Naive B cell (primary cell): ENCODE data around the gene ZDHHC17. TPM values are rescaled to one million over a fixed set of nuclear protein-coding genes. Genes with fewer than 3 reads are reported as not detected.
A peak's percentile ranks its signal among the peaks of the same experiment; 100 is the strongest.
"Not testable (repeated sequence)": the region's sequence is repeated elsewhere in the genome, so short reads cannot be mapped to it uniquely, and the experiment has no call there.

Experiments used
- ATAC-seq, 2 donors: fragments of 150-1000 bp; cut with Tn5 transposase; 2 replicates each; pipeline ENCODE4 v1.10.0; 2021; ENCODE audit warnings: low read depth in 2 of 2, mild to moderate bottlenecking in 2 of 2, moderate library complexity in 2 of 2
- DNase-seq: peaks from one replicate; pipeline ENCODE4 v3.0.0; 2022
- H3K27ac Mint-ChIP-seq, 6 donors: one replicate each; pipeline ENCODE4 v1.8.0; 2020 to 2022; ENCODE audit warnings: mild to moderate bottlenecking in 6 of 6, mixed read lengths in 6 of 6, moderate library complexity in 5 of 6, inconsistent platforms in 2 of 6
- H3K27me3 Mint-ChIP-seq, 3 donors: one replicate each; pipeline ENCODE4 v1.8.0; 2021 to 2022; ENCODE audit warnings: mixed read lengths in 3 of 3, mild to moderate bottlenecking in 1 of 3
- H3K36me3 Mint-ChIP-seq, 2 donors: one replicate each; pipeline ENCODE4 v1.8.0; 2020 to 2022; ENCODE audit warnings: mixed read lengths in 2 of 2, inconsistent platforms in 1 of 2, mild to moderate bottlenecking in 1 of 2
- H3K4me1 Mint-ChIP-seq, 3 donors: one replicate each; pipeline ENCODE4 v1.8.0; 2020 to 2022; ENCODE audit warnings: mixed read lengths in 3 of 3, inconsistent platforms in 1 of 3, mild to moderate bottlenecking in 1 of 3, moderate library complexity in 1 of 3
- H3K4me3 Mint-ChIP-seq, 8 donors: one replicate each; pipeline ENCODE4 v1.8.0; 2020 to 2022; ENCODE audit warnings: mild to moderate bottlenecking in 8 of 8, mixed read lengths in 8 of 8, moderate library complexity in 8 of 8, inconsistent platforms in 2 of 8
- H3K9me3 Mint-ChIP-seq, 7 donors: one replicate each; pipeline ENCODE4 v1.8.0; 2020 to 2022; ENCODE audit warnings: mixed read lengths in 7 of 7, mild to moderate bottlenecking in 5 of 7, inconsistent platforms in 2 of 7, moderate library complexity in 1 of 7
- polyA plus RNA-seq, 6 donors: library from polyadenylated mRNA; unstranded; fragments of 300-500 nt; fragmentation: Illumina TruSeq; gene quantifications; one replicate each; pipeline ENCODE4 v1.2.3, GENCODE V29; 2021; ENCODE audit warnings: low read depth in 6 of 6

Gene ZDHHC17, protein sequence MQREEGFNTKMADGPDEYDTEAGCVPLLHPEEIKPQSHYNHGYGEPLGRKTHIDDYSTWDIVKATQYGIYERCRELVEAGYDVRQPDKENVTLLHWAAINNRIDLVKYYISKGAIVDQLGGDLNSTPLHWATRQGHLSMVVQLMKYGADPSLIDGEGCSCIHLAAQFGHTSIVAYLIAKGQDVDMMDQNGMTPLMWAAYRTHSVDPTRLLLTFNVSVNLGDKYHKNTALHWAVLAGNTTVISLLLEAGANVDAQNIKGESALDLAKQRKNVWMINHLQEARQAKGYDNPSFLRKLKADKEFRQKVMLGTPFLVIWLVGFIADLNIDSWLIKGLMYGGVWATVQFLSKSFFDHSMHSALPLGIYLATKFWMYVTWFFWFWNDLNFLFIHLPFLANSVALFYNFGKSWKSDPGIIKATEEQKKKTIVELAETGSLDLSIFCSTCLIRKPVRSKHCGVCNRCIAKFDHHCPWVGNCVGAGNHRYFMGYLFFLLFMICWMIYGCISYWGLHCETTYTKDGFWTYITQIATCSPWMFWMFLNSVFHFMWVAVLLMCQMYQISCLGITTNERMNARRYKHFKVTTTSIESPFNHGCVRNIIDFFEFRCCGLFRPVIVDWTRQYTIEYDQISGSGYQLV
- polyA plus RNA-seq = 10 to 100 TPM; 12.2 to 25.8 (median 16.0) TPM

DNA sequence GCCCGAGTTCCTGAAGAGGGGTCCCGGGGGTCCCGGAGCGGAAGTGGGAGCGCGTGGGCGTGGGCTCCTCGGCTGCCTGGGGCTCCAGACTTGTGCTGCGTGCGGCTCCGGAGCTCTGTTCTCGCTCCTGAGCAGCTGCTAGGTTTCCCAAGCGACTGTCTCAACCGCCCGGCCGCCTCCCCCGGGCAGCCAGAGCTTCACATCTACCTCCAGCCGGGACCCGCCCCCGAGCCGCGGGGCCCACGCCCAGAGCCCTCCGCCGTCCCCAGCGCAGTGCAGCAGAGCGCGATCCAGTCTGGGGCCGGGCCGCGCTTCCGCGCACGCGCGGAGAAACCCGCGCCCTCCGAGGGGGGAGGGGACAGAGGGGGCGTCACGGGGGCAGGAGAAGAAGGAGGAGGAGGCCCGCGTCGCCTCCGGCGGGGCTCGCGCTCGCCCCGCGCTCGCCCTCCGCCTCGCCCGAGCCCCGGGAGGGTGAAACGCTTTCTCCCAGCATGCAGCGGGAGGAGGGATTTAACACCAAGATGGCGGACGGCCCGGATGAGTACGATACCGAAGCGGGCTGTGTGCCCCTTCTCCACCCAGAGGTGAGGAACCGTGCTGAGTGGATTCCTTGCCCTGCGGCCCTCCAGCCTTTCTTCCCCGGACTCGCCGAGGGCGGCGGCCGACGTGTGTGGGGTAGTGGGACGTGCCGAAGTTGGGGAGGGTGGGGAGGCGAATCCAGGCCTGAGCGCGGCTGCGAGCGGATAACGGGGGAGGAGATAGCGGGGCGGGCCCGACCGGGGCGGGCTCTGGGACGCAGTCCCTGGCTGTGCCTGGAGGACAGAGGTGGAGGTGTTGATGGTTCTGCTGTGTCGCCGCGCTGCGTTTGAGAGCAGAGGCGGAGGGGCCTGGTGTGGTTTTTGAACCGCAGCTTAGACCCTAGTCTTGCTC is at the start of gene ZDHHC17:
TSS of gene ZDHHC17 (plus strand) at position 370 of the 930 bp plus-strand sequence. CDS start at position 492, 122 bp downstream.
- peak within 1 kb of the TSS; percentile 94 to 99 (median 98) for H3K4me3 Mint-ChIP-seq
- H3K36me3 Mint-ChIP-seq = no peaks in the 10 kb centered on the region
- peaks cover 24 to 48% (median 41%) of the 10 kb centered on the region in 3 donors for H3K4me1 Mint-ChIP-seq
- H3K9me3 Mint-ChIP-seq = no peaks in the 10 kb centered on the region
- H3K27ac Mint-ChIP-seq = peak within 1 kb of the TSS; percentile 96 to 99 (median 98)
- ATAC-seq (peak; percentile 82 to 85), DNase-seq (peak; percentile 95)
- peaks cover 0 to 5% (median 0%) of the 10 kb centered on the region in 3 donors for H3K27me3 Mint-ChIP-seq

DNA sequence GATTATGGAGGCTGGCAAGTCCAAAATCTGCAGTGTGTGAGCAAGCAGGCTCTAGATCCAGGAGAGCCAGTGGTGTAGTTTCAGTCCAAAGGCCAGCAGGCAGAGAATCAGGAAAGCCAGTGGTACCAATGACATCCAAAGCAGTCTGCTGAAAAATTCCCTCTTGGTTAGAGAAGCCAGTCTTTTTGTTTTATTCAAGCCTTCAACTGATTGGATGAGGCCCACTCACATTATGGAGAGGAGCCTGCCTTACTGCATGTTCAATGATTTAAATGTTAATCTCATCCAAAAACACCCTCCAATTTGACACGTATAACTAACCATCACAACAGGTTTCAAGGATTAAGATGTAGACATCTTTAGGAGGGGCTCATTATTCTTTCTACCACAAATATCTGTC is 49.5 kb upstream of the ZDHHC17 start:
- H3K9me3 Mint-ChIP-seq = peaks cover 0 to 2% (median 0%) of the 10 kb centered on the region in 7 donors
- ATAC-seq = no peak
- H3K27me3 Mint-ChIP-seq = peaks cover 0 to 8% (median 4%) of the 10 kb centered on the region in 3 donors
- H3K4me3 Mint-ChIP-seq = no peak overlapping the region
- DNase-seq = no peak
- H3K4me1 Mint-ChIP-seq = no peaks in the 10 kb centered on the region
- no peaks in the 10 kb centered on the region for H3K36me3 Mint-ChIP-seq
- H3K27ac Mint-ChIP-seq = no peak overlapping the region

DNA sequence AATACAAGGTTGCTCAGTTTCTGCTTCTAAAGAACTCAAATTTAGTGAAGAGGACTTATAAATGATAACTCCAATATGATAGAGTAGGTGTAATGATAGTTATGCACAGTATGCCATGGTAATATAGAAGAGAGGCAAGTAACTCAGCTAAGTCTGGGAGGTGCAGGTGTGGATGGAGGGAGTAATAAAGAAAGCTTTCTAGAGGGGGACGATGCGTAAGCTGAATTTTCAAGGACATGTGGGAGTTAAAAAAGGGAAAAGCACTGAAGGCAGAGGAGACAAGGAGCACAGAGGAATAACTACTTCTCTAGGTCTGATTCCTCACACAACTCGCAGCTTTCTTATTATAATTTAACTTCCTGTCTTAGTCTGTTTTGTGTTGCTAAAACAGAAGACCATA is 49.1 kb upstream of the ZDHHC17 start:
- Mint-ChIP-seq H3K4me3 (no peak overlapping the region), H3K36me3 (no peaks in the 10 kb centered on the region), H3K27me3 (peaks cover 0 to 9% (median 4%) of the 10 kb centered on the region in 3 donors), H3K27ac (no peak overlapping the region), H3K4me1 (no peaks in the 10 kb centered on the region), H3K9me3 (peaks cover 0 to 2% (median 0%) of the 10 kb centered on the region in 7 donors)
- DNase-seq (no peak), ATAC-seq (no peak)

DNA sequence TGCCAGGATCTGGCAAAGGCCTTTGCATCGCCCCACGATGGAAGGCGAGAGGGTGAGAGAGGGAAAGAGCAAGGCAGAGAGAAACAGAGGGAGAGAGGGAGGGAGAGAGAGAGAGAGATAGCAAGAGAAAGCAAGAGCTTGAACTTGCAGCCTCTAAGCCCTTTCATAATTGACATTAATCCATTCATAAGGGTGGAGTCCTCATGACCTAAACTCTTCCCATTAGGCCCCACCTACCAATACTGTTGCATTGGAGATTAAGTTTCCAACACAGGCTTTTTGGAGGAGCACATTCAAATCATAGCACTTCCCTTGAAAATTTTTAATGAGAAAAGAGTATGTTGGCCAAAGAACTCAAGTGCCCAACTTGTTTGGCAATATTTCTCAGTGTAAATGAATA is 48.6 kb upstream of the ZDHHC17 start:
- ATAC-seq (no peak), DNase-seq (no peak)
- no peak overlapping the region for H3K4me3 Mint-ChIP-seq
- H3K27me3 Mint-ChIP-seq = peaks cover 0 to 14% (median 4%) of the 10 kb centered on the region in 3 donors
- H3K36me3 Mint-ChIP-seq = no peaks in the 10 kb centered on the region
- H3K4me1 Mint-ChIP-seq = no peaks in the 10 kb centered on the region
- H3K9me3 Mint-ChIP-seq = peaks cover 0 to 2% (median 0%) of the 10 kb centered on the region in 7 donors
- H3K27ac Mint-ChIP-seq = no peak overlapping the region

DNA sequence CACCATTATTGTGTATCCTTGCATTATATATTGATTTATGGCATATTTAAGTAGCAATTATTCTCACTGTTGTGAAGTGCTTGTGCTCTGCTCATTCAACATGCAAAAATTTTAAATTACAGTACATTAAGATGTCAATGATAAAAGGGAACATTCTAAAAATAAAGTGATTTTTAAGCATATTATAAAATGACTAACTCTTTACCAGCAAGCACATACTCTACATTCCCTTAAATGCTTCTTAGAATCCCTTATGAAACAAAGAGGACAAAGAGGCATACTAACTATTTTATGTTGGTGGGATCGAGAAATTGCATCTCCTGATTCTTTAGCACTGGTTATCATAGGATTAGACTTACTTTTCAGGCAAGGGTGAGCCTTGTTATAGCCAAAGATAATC is 46.6 kb upstream of the ZDHHC17 start:
- DNase-seq (no peak), ATAC-seq (no peak)
- Mint-ChIP-seq H3K36me3 (no peaks in the 10 kb centered on the region), H3K27ac (no peak overlapping the region), H3K4me3 (no peak overlapping the region), H3K27me3 (peaks cover 0 to 20% (median 10%) of the 10 kb centered on the region in 3 donors), H3K9me3 (peaks cover 0 to 2% (median 0%) of the 10 kb centered on the region in 7 donors), H3K4me1 (no peaks in the 10 kb centered on the region)

DNA sequence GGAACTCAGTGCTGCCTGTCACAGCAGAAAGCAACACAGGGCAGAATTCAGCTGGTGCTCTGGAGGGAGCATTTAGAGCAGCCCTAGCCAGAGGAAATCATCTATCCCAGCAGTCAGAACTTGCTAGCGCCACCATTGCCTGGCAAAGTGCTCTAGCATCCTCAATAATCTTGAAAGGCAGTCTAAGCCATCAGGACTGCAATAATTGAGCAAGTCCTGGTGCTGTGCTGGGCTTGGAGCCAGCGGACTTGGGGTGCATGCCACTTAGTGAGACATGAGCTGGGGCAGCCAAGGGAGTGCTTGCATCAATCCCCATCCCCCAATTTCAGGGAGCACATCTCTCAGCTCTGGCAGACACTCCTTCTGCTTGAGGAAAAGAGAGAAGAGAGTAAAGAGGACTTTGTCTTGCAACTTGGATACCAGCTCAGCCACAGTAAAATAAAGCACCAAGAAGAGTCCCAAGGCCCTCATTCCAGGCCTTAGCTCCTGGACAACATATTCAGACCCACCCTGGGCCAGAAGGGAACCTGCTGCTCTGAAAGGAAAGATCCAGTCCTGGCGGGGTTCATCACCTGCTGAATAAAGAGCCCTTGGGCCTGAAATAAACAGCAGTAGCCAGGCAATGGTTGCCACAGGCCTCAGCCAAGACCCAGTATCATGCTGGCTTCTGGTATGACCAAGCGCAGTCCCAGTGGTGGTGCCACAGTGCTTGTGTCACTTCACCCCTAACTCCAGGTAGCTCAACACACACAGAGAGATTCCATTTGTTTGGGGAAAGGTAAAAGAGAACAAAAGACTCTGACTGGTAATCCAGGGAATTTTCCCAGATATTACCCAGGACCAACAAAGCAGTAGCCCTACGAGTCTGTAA is 44.5 kb upstream of the ZDHHC17 start:
- ATAC-seq (no peak), DNase-seq (no peak)
- Mint-ChIP-seq H3K9me3 (no peaks in the 10 kb centered on the region), H3K36me3 (no peaks in the 10 kb centered on the region), H3K27ac (peak overlapping the region in 1 of 6 donors; percentile 20), H3K27me3 (peaks cover 0 to 20% (median 6%) of the 10 kb centered on the region in 3 donors), H3K4me3 (no peak overlapping the region), H3K4me1 (no peaks in the 10 kb centered on the region)

DNA sequence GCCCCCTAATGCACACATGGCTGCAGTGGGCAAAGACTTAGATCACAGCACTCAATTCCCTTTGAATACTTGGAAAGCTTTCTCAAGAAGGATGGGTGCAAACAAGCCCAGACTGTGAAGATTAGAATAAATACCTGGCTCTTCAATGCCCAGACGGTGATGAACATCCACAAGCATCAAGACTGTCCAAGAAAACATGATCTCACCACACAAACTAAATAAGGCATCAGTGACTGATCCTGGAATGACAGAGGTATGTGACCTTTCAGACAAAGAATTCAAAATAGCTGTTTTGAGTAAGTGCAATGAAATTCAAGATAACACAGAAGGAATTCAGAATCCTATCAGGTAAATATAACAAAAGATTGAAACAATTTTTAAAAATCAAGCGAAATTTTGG is 43.8 kb upstream of the ZDHHC17 start:
- Mint-ChIP-seq H3K27ac (no peak overlapping the region), H3K36me3 (no peaks in the 10 kb centered on the region), H3K4me3 (no peak overlapping the region), H3K4me1 (no peaks in the 10 kb centered on the region), H3K9me3 (no peaks in the 10 kb centered on the region), H3K27me3 (peaks cover 0 to 13% (median 6%) of the 10 kb centered on the region in 3 donors)
- DNase-seq = no peak
- no peak for ATAC-seq

DNA sequence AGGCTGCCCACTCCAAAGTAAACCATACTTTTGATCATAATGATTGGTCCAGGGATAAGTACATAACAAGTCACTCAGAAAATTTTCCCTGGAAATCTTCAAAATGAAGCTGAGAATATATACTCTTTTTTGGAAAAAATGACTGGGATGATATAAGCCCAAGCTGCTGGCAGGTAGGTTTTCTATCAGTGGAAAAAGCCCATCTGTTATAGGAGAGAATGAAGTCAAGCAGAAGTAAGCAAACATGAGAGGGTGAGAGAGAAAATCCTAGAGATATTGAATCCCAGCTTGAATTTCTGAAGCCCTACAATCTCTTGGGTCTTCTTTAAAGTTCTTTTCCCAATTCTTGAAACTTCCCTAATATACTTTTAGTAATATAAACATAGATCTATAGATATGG is 37.3 kb upstream of the ZDHHC17 start:
- H3K4me3 Mint-ChIP-seq = no peak overlapping the region
- H3K36me3 Mint-ChIP-seq = no peaks in the 10 kb centered on the region
- no peaks in the 10 kb centered on the region for H3K9me3 Mint-ChIP-seq
- DNase-seq (no peak), ATAC-seq (no peak)
- no peak overlapping the region for H3K27ac Mint-ChIP-seq
- H3K27me3 Mint-ChIP-seq = no peaks in the 10 kb centered on the region
- no peaks in the 10 kb centered on the region for H3K4me1 Mint-ChIP-seq

DNA sequence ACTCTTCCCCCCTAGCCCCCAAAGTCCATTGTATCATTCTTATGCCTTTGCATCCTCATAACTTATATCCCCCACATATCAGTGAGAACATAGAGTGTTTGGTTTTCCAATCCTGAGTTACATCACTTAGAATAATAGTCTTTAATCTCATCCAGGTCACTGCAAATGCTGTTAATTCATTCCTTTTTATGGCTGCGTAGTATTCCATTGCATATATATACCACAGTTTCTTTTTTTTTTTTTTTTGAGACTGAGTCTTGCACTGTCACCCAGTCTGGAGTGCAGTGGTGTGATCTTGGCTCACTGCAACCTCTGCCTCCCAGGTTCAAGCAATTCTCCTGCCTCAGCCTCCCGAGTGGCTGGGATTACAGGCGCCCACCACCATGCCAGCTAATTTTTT is 31.7 kb upstream of the ZDHHC17 start:
- not testable (repeated sequence) for H3K36me3 Mint-ChIP-seq, DNase-seq, ATAC-seq, H3K4me1 Mint-ChIP-seq, H3K27ac Mint-ChIP-seq, H3K4me3 Mint-ChIP-seq
- peaks cover 0 to 10% (median 0%) of the 10 kb centered on the region in 3 donors for H3K27me3 Mint-ChIP-seq
- peaks cover 9 to 37% (median 23%) of the 10 kb centered on the region in 7 donors for H3K9me3 Mint-ChIP-seq

DNA sequence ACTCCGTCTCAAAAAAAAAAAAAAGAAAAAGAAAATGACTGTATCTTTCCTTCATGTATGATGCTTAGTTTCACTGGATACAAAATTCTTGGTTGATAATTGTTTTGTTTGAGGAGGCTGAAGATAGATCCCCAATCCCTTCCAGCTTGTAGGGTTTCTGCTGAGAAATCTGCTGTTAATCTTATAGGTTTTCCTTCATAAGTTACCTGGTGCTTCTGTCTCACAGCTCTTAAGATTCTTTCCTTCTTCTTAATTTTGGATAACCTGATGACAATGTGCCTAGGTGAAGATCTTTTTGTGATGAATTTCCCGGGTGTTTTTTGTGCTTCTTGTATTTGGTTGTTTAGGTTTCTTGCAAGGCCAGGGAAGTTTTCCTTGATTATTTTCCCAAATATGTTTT is 26.2 kb upstream of the ZDHHC17 start:
- ATAC-seq = not testable (repeated sequence)
- peaks cover 15% of the 10 kb centered on the region in 2 donors for H3K36me3 Mint-ChIP-seq

DNA sequence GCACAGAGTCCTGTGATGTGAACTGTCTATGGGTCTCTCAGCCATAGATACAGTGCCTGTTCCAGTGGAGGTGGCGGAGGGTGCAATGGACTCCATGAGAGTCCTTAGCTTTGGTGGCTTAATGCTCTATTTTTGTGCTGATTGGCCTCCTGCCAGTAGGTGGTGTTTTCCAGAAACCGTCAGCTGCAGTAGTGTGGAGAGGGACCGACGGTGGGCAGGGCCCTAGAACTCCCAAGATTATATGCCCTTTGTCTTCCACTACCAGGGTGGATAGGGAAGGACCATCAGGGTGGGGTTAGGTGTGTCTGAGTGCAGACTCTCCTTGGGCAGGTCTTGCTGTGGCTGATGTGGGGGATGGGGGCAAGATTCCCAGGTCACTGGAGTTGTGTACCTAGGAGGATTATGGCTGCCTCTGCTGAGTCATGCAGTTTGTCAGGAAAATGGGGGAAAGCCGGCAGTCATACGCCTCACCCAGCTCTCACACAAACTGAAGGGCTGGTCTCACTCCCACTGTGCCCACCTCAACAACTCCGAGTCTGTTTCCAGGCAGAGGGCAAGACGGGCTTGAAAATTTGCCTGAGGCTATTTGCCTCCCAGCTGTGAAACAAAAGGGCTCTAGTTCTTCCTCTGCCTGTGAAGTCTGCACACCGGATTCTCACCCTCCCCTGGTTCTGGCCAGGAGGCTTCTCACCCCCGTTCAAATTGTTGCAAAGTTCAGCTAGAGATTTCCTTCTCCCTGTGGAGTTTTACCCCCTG is 24.9 kb upstream of the ZDHHC17 start:
- peaks cover 9 to 34% (median 20%) of the 10 kb centered on the region in 7 donors for H3K9me3 Mint-ChIP-seq
- ATAC-seq (no peak), DNase-seq (no peak)
- no peaks in the 10 kb centered on the region for H3K4me1 Mint-ChIP-seq
- no peak overlapping the region for H3K27ac Mint-ChIP-seq
- peaks cover 14 to 31% (median 28%) of the 10 kb centered on the region in 3 donors for H3K27me3 Mint-ChIP-seq
- H3K36me3 Mint-ChIP-seq = peaks cover 15% of the 10 kb centered on the region in 2 donors
- H3K4me3 Mint-ChIP-seq = peak overlapping the region in 1 of 8 donors; percentile 48

More for the DNA sequence above, 26.2 kb upstream of the ZDHHC17 start:
- not testable (repeated sequence) for H3K4me1 Mint-ChIP-seq, DNase-seq, H3K27ac Mint-ChIP-seq, H3K4me3 Mint-ChIP-seq
- Mint-ChIP-seq H3K27me3 (peaks cover 14 to 23% (median 16%) of the 10 kb centered on the region in 3 donors), H3K9me3 (peaks cover 14 to 47% (median 29%) of the 10 kb centered on the region in 7 donors)

DNA sequence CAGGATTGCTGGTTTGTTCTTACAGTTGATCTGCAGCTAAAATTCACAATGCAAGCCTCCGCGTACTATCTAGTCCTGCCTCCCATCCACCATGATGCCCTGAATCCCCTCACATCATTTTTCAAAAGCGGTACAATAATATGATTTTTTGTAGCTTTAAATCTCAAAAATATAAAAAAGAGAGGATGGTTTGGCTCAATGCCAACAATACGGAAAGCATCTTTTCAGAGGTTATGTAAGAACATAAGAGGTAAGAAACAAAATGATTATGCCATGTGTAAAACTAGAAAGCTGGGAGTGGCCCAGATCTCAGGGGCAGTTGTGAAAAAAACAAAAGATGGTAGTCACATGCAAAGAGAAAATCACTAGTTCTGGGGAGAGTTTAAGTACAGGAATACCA is 24.0 kb upstream of the ZDHHC17 start:
- peaks cover 9 to 27% (median 18%) of the 10 kb centered on the region in 7 donors for H3K9me3 Mint-ChIP-seq
- no peaks in the 10 kb centered on the region for H3K4me1 Mint-ChIP-seq
- ATAC-seq (no peak), DNase-seq (no peak)
- H3K27ac Mint-ChIP-seq = no peak overlapping the region
- H3K4me3 Mint-ChIP-seq = no peak overlapping the region
- H3K27me3 Mint-ChIP-seq = peaks cover 21 to 28% (median 27%) of the 10 kb centered on the region in 3 donors
- peaks cover 15% of the 10 kb centered on the region in 2 donors for H3K36me3 Mint-ChIP-seq
